HepG2 (cell line): ENCODE data around the gene DNMT1. TPM values are rescaled to one million over a fixed set of nuclear protein-coding genes. Genes with fewer than 3 reads are reported as not detected.

ENCODE experiments used
- FOXM1 ChIP-seq: sonication (generic); formaldehyde crosslinking; IDR thresholded peaks from 2 replicates; pipeline ENCODE4 v1.5.0; 2020; ENCODE audit warnings: missing genetic modification reagents
- GZF1 ChIP-seq: sonication (generic); formaldehyde crosslinking; IDR thresholded peaks from 2 replicates; pipeline ENCODE4 v1.5.1; 2020; ENCODE audit warnings: mild to moderate bottlenecking, missing genetic modification reagents
- NFKBIZ ChIP-seq: IDR thresholded peaks from 2 replicates; pipeline ENCODE4 v1.6.1; 2018; ENCODE audit warnings: missing genetic modification reagents, missing compliant biosample characterization
- RCOR2 ChIP-seq: IDR thresholded peaks from 2 replicates; pipeline ENCODE4 v1.6.1; 2016; ENCODE audit warnings: missing biosample characterization, missing genetic modification reagents
- SNRNP70 ChIP-seq: fragments of 200-400 bp; formaldehyde crosslinking; IDR thresholded peaks from 2 replicates; pipeline ENCODE4 v1.6.1; 2017; ENCODE audit warnings: mild to moderate bottlenecking, low read depth, low read length, moderate library complexity
- SP2 ChIP-seq: sonication (generic); formaldehyde crosslinking; IDR thresholded peaks from 2 replicates; pipeline ENCODE4 v1.5.1; 2020; ENCODE audit warnings: mild to moderate bottlenecking, missing genetic modification reagents
- XRCC5 ChIP-seq: fragments of 200-400 bp; formaldehyde crosslinking; optimal IDR thresholded peaks from 2 replicates; pipeline ENCODE3; 2017; ENCODE audit warnings: mild to moderate bottlenecking, low read length
- ZBTB7A ChIP-seq: sonication (generic); formaldehyde crosslinking; IDR thresholded peaks from 2 replicates; pipeline ENCODE4 v1.8.0; 2022; ENCODE audit warnings: mild to moderate bottlenecking, missing genetic modification reagents
- ZMYM3 ChIP-seq: sonication (generic); formaldehyde crosslinking; IDR thresholded peaks from 2 replicates; pipeline ENCODE4 v1.5.1; 2020; ENCODE audit warnings: mild to moderate bottlenecking, missing genetic modification reagents
- ZNF652 ChIP-seq: IDR thresholded peaks from 2 replicates; pipeline ENCODE4 v1.6.1; 2016; ENCODE audit warnings: low read depth, borderline replicate concordance
- ZNF841 ChIP-seq: sonication (generic); formaldehyde crosslinking; IDR thresholded peaks from 2 replicates; pipeline ENCODE4 v1.8.1; 2023; ENCODE audit warnings: missing genetic modification reagents, borderline replicate concordance
- ZNF878 ChIP-seq: sonication (generic); formaldehyde crosslinking; IDR thresholded peaks from 2 replicates; pipeline ENCODE4 v1.8.1; 2023; ENCODE audit warnings: mild to moderate bottlenecking, missing genetic modification reagents, moderate library complexity
- polyA plus RNA-seq, 8 experiments: library from polyadenylated mRNA; depleted of rRNA in 3 of 8; stranded (reverse) in 7 of 8; unstranded in 1 of 8; fragments of >200 nt; fragmentation: Illumina TruSeq in 4 of 8; extraction: Trizol in 4 of 8; gene quantifications; 2 replicates each; pipeline versions ENCODE4 v1.2.1 to v1.2.3, GENCODE V29; 2011 to 2016; ENCODE audit warnings: low read depth in 4 of 8, missing spikeins in 1 of 8, mixed read lengths in 1 of 8; ENCODE audit not compliant: insufficient read depth in 1 of 8
- total RNA-seq, 5 experiments: library from RNA; depleted of rRNA; stranded (reverse); fragments of >200 nt; fragmentation: Illumina TruSeq; extraction: Trizol; gene quantifications; 2 replicates each; pipeline ENCODE4 v1.2.3, GENCODE V29; 2016; ENCODE audit warnings: low read depth in 1 of 5
- TF ChIP-seq, protein P1 (sequence below), 2 experiments: IDR thresholded peaks; 2 replicates each; pipeline ENCODE4 v1.6.1; 2011 to 2012; ENCODE audit warnings: low read length in 2 of 2, borderline replicate concordance in 1 of 2, low read depth in 1 of 2, mild to moderate bottlenecking in 1 of 2, moderate library complexity in 1 of 2
- TF ChIP-seq, protein P2 (sequence below): sonication (generic); formaldehyde crosslinking; IDR thresholded peaks from 2 replicates; pipeline ENCODE4 v1.4.0; 2020; ENCODE audit warnings: mild to moderate bottlenecking, missing genetic modification reagents

DNMT1 gene
- total and polyA plus RNA-seq, 2 of the 13 experiments (the other 11 are each of a cell fraction or from before 2014, with no cell fraction given): 31.2 to 91.1 TPM

DNA sequence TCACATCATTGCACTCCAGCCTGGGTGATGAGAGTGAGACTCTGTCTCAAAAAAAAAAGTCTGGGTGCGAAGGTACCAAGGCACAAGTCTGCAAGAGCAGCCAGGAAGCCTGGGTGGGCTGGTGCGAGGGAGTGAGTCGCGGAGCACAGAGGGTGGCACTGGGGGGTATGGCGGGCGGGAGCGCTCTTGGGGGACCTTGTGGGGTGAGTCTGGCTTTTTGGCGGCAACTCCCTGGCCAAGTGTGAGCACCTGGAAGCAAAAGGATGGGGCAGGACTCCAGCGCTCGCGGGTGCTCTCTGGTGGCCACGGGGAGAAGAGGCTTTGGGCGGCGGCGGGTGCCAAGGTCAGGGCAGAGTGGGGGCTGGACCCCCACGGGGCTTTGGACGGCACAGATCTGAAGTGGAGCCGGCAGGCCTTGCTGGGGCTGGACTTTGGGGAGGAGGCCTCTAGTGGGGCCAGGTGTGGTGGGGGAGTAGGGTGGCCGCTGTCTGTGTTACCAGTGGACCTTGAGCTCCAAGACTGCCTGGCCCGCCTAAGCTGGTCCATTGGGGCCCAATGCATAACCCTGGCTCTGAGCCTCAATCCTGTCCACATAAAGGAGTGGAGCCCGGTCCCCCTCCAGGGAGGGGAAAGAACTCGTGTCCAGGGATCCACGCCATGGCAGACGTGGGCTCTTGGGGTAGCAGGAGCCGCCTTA lies 81.7 kb downstream of the DNMT1 start (continued):
- TF ChIP-seq, protein P1, sequence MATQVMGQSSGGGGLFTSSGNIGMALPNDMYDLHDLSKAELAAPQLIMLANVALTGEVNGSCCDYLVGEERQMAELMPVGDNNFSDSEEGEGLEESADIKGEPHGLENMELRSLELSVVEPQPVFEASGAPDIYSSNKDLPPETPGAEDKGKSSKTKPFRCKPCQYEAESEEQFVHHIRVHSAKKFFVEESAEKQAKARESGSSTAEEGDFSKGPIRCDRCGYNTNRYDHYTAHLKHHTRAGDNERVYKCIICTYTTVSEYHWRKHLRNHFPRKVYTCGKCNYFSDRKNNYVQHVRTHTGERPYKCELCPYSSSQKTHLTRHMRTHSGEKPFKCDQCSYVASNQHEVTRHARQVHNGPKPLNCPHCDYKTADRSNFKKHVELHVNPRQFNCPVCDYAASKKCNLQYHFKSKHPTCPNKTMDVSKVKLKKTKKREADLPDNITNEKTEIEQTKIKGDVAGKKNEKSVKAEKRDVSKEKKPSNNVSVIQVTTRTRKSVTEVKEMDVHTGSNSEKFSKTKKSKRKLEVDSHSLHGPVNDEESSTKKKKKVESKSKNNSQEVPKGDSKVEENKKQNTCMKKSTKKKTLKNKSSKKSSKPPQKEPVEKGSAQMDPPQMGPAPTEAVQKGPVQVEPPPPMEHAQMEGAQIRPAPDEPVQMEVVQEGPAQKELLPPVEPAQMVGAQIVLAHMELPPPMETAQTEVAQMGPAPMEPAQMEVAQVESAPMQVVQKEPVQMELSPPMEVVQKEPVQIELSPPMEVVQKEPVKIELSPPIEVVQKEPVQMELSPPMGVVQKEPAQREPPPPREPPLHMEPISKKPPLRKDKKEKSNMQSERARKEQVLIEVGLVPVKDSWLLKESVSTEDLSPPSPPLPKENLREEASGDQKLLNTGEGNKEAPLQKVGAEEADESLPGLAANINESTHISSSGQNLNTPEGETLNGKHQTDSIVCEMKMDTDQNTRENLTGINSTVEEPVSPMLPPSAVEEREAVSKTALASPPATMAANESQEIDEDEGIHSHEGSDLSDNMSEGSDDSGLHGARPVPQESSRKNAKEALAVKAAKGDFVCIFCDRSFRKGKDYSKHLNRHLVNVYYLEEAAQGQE (IDR thresholded peaks at IDR 0.05; ENCODE audit: borderline replicate concordance in 1 of 2, low read depth in 1 of 2, low read length in 2 of 2): no peak
- TF ChIP-seq ZNF841 (CRISPR knock-in tag) (no peak), ZNF652 (CRISPR knock-in tag) (no peak), SP2 (no peak), SNRNP70 (no peak), GZF1 (CRISPR knock-in tag) (no peak), ZMYM3 (no peak), RCOR2 (CRISPR knock-in tag) (no peak), FOXM1 (CRISPR knock-in tag) (no peak), XRCC5 (peak; percentile 25), ZNF878 (CRISPR knock-in tag) (no peak), NFKBIZ (0 out of 2 replicates have a peak, but pooled peaks have one; percentile 5), ZBTB7A (CRISPR knock-in tag) (no peak)
- TF ChIP-seq, protein P2, sequence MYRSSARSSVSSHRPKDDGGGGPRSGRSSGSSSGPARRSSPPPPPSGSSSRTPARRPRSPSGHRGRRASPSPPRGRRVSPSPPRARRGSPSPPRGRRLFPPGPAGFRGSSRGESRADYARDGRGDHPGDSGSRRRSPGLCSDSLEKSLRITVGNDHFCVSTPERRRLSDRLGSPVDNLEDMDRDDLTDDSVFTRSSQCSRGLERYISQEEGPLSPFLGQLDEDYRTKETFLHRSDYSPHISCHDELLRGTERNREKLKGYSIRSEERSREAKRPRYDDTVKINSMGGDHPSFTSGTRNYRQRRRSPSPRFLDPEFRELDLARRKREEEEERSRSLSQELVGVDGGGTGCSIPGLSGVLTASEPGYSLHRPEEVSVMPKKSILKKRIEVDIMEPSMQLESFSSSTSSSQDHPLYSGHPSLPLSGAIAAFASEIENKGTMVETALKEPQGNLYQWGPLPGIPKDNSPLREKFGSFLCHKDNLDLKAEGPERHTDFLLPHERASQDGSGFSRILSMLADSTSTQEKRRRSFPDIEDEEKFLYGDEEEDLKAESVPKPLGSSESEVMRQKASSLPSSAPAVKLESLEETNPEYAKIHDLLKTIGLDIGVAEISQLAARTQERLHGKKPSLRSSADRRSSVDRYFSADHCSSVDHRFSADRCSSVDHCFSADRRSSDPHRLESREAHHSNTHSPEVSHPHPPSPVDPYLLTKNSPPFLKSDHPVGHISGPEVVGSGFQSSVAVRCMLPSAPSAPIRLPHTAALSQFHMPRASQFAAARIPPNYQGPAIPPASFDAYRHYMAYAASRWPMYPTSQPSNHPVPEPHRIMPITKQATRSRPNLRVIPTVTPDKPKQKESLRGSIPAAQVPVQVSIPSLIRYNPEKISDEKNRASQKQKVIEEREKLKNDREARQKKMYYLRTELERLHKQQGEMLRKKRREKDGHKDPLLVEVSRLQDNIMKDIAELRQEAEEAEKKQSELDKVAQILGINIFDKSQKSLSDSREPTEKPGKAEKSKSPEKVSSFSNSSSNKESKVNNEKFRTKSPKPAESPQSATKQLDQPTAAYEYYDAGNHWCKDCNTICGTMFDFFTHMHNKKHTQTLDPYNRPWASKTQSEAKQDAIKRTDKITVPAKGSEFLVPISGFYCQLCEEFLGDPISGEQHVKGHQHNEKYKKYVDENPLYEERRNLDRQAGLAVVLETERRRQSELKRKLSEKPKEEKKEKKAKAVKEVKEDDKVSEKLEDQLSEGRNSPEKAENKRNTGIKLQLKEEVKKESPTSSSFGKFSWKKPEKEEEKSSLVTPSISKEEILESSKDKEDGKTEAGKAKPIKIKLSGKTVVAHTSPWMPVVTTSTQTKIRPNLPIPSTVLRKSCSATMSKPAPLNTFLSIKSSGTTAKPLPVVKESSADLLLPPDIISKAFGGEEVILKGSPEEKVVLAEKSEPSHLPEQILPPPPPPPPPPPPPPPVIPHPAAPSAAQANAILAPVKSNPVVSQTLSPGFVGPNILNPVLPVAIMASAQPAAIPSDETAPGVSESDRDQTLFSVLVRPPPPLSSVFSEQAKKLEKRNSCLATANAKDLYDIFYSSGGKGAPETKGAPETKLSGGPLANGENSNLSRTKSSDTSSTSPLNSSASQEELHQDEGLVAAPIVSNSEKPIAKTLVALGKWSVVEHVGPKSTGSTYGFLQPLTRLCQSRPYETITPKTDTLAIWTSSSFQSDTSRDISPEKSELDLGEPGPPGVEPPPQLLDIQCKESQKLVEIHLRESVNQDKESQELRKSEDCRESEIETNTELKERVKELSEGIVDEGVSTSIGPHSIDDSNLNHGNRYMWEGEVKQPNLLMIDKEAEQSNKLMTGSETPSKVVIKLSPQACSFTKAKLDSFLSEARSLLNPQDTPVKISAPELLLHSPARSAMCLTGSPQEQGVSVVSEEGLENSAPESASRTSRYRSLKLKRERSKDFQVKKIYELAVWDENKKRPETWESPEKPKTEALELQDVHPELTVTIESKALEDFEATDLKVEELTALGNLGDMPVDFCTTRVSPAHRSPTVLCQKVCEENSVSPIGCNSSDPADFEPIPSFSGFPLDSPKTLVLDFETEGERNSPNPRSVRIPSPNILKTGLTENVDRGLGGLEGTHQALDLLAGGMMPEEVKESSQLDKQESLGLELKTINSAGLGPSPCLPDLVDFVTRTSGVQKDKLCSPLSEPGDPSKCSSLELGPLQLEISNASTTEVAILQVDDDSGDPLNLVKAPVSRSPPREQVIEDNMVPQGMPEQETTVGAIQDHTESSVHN (CRISPR knock-in tag): no peak
